ENCODE data around the gene SLC2A13. TPM values are rescaled to one million over a fixed set of nuclear protein-coding genes. Genes with fewer than 3 reads are reported as not detected.

SLC2A13 gene
- total RNA-seq, 1 experiment from 2014 or later, result 1.6 TPM

- CTCF ChIA-PET, result no interaction called here
- Histone ChIP-seq H3F3A (ENCODE audit: insufficient read depth, low read depth) (no peaks in the 10 kb centered on the region), H3K79me2 (ENCODE audit: low read depth) (no peaks in the 10 kb centered on the region), H3K27me3 (ENCODE audit: insufficient read depth, low read depth) (no peaks in the 10 kb centered on the region), H3K36me3 (ENCODE audit: low read depth) (no peaks in the 10 kb centered on the region), H3K4me2 (no peak overlapping the region), H3K9me3 (ENCODE audit: insufficient read depth, low read depth) (no peaks in the 10 kb centered on the region), H3K27ac (no peak overlapping the region), H3K4me3 (no peak overlapping the region), H3K9me2 (ENCODE audit: insufficient read depth) (no peaks in the 10 kb centered on the region), H2AFZ (no peak overlapping the region), H3K4me1 (replicated peaks; ENCODE audit: insufficient read depth) (no peaks in the 10 kb centered on the region), H4K20me1 (ENCODE audit: insufficient read depth) (no peaks in the 10 kb centered on the region)
- no TSS peak for BruUV-seq (replicated peaks)
- intact Hi-C loops (cut with micrococcal nuclease; ENCODE audit: unreplicated experiment), result no loop called here
- no peak for DNase-seq
- no peak for TF ChIP-seq EZH2 (IDR thresholded peaks at IDR 0.05; ENCODE audit: low read depth)
- no peak for TF ChIP-seq CTCF (conservative IDR thresholded peaks at IDR 0.05)
- POLR2A ChIA-PET (ENCODE audit: unreplicated experiment), result interaction anchor here (0.6 kb wide), 1 partner anchor 159 kb away, joined by 5 read pairs; no protein-coding TSS in a partner anchor
Observed at GRCh38 chr12:39763890-39764169, 342.1 kb downstream of the SLC2A13 start.

GRCh38 chr12:39763071-39763889, 342.6 kb downstream of the SLC2A13 start:
- POLR2A ChIA-PET (ENCODE audit: unreplicated experiment), result interaction anchor here (0.6 kb wide), 1 partner anchor 158 kb away, joined by 5 read pairs; no protein-coding TSS in a partner anchor
- intact Hi-C loops (cut with micrococcal nuclease; ENCODE audit: unreplicated experiment), result no loop called here
- BruUV-seq (replicated peaks), result no TSS peak

GRCh38 chr12:39755478-39755877, 350.4 kb downstream of the SLC2A13 start:
- CTCF ChIA-PET, result no interaction called here
- POLR2A ChIA-PET (ENCODE audit: unreplicated experiment), result no interaction called here
- H3K4me1 ChIP-seq (replicated peaks; ENCODE audit: insufficient read depth), result no peaks in the 10 kb centered on the region

More at GRCh38 chr12:39763071-39763889, 342.6 kb downstream of the SLC2A13 start:
- Histone ChIP-seq H3K27me3 (ENCODE audit: insufficient read depth, low read depth) (no peaks in the 10 kb centered on the region), H3K4me1 (replicated peaks; ENCODE audit: insufficient read depth) (no peaks in the 10 kb centered on the region), H3K4me3 (no peak overlapping the region), H3K9me3 (ENCODE audit: insufficient read depth, low read depth) (no peaks in the 10 kb centered on the region), H3K4me2 (no peak overlapping the region), H2AFZ (no peak overlapping the region), H3K27ac (no peak overlapping the region), H3K9me2 (ENCODE audit: insufficient read depth) (no peaks in the 10 kb centered on the region), H3K36me3 (ENCODE audit: low read depth) (no peaks in the 10 kb centered on the region), H3F3A (ENCODE audit: insufficient read depth, low read depth) (no peaks in the 10 kb centered on the region), H3K79me2 (ENCODE audit: low read depth) (no peaks in the 10 kb centered on the region), H4K20me1 (ENCODE audit: insufficient read depth) (no peaks in the 10 kb centered on the region)
- TF ChIP-seq CTCF (conservative IDR thresholded peaks at IDR 0.05) (no peak), EZH2 (IDR thresholded peaks at IDR 0.05; ENCODE audit: low read depth) (no peak)
- CTCF ChIA-PET, result no interaction called here
- no peak for DNase-seq

More at GRCh38 chr12:39755478-39755877, 350.4 kb downstream of the SLC2A13 start:
- H3F3A ChIP-seq (ENCODE audit: insufficient read depth, low read depth), result no peaks in the 10 kb centered on the region
- H3K27me3 ChIP-seq (ENCODE audit: insufficient read depth, low read depth), result no peaks in the 10 kb centered on the region
- no peaks in the 10 kb centered on the region for H4K20me1 ChIP-seq (ENCODE audit: insufficient read depth)
- TF ChIP-seq CTCF (conservative IDR thresholded peaks at IDR 0.05), result no peak
- intact Hi-C loops (cut with micrococcal nuclease; ENCODE audit: unreplicated experiment), result no loop called here
- H3K79me2 ChIP-seq (ENCODE audit: low read depth), result no peaks in the 10 kb centered on the region
- BruUV-seq (replicated peaks), result no TSS peak
- no peak overlapping the region for H2AFZ ChIP-seq
- H3K9me3 ChIP-seq (ENCODE audit: insufficient read depth, low read depth), result no peaks in the 10 kb centered on the region
- no peak for DNase-seq
- H3K4me3 ChIP-seq, result no peak overlapping the region
- H3K4me2 ChIP-seq, result no peak overlapping the region
- H3K36me3 ChIP-seq (ENCODE audit: low read depth), result no peaks in the 10 kb centered on the region
- H3K9me2 ChIP-seq (ENCODE audit: insufficient read depth), result no peaks in the 10 kb centered on the region
- no peak overlapping the region for H3K27ac ChIP-seq
